CD4-positive, alpha-beta T cell treated with Interleukin-6 for 4 hours (primary cell): ENCODE data around the gene RGS19.

Experiments
- DNase-seq: peaks from one replicate; pipeline ENCODE4 v3.0.0-alpha.2; 2020; ENCODE audit warnings: mixed read lengths

RGS19 gene

GRCh38 chr20:64062596-64063388 is 16.5 kb downstream of the RGS19 start, which contains the start of gene TCEA2:
TSS of gene TCEA2 (plus strand) at chr20:64063198. CDS start at chr20:64063313, 115 bp downstream.
- peak; percentile 97 for DNase-seq

- no peak for DNase-seq
Measured at GRCh38 chr20:64062276-64062595, 17.1 kb downstream of the RGS19 start.

- DNase-seq, result no peak
Measured at GRCh38 chr20:64058536-64058935, 20.8 kb downstream of the RGS19 start.

GRCh38 chr20:64057628-64058498 is 21.5 kb downstream of the RGS19 start:
- DNase-seq, result peak; percentile 87

- peak; percentile 26 for DNase-seq
Measured at GRCh38 chr20:64056889-64057627, 22.3 kb downstream of the RGS19 start.

- no peak for DNase-seq
Measured at GRCh38 chr20:64056639-64056888, 22.8 kb downstream of the RGS19 start.

GRCh38 chr20:64055893-64056638 is 23.3 kb downstream of the RGS19 start:
- DNase-seq, result no peak

- DNase-seq, result no peak
Measured at GRCh38 chr20:64055396-64055892, 23.9 kb downstream of the RGS19 start.

- DNase-seq, result no peak
Measured at GRCh38 chr20:64053841-64054661, 25.3 kb downstream of the RGS19 start.

- DNase-seq, result no peak
Measured at GRCh38 chr20:64052987-64053840, 26.1 kb downstream of the RGS19 start.

- DNase-seq, result no peak
Measured at GRCh38 chr20:64052326-64052722, 27.0 kb downstream of the RGS19 start.

- DNase-seq, result no peak
Measured at GRCh38 chr20:64051561-64052325, 27.6 kb downstream of the RGS19 start.

GRCh38 chr20:64051033-64051452 is 28.3 kb downstream of the RGS19 start:
- no peak for DNase-seq

GRCh38 chr20:64050261-64051032 is 28.9 kb downstream of the RGS19 start:
- no peak for DNase-seq

- DNase-seq, result no peak
Measured at GRCh38 chr20:64049878-64050260, 29.4 kb downstream of the RGS19 start.

- DNase-seq, result peak; percentile 42
Measured at GRCh38 chr20:64049060-64049877, 30.0 kb downstream of the RGS19 start, which contains the start of gene SOX18. TSS of gene SOX18 (minus strand) at chr20:64049639. CDS start at chr20:64049516, 123 bp downstream.

GRCh38 chr20:64048402-64049044 is 30.8 kb downstream of the RGS19 start:
- no peak for DNase-seq
